ENCODE data around the gene SMIM24. TPM values are rescaled to one million over a fixed set of nuclear protein-coding genes. Genes with fewer than 3 reads are reported as not detected.

SMIM24 gene
- total RNA-seq, 1 donor from 2014 or later, result not detected

DNA sequence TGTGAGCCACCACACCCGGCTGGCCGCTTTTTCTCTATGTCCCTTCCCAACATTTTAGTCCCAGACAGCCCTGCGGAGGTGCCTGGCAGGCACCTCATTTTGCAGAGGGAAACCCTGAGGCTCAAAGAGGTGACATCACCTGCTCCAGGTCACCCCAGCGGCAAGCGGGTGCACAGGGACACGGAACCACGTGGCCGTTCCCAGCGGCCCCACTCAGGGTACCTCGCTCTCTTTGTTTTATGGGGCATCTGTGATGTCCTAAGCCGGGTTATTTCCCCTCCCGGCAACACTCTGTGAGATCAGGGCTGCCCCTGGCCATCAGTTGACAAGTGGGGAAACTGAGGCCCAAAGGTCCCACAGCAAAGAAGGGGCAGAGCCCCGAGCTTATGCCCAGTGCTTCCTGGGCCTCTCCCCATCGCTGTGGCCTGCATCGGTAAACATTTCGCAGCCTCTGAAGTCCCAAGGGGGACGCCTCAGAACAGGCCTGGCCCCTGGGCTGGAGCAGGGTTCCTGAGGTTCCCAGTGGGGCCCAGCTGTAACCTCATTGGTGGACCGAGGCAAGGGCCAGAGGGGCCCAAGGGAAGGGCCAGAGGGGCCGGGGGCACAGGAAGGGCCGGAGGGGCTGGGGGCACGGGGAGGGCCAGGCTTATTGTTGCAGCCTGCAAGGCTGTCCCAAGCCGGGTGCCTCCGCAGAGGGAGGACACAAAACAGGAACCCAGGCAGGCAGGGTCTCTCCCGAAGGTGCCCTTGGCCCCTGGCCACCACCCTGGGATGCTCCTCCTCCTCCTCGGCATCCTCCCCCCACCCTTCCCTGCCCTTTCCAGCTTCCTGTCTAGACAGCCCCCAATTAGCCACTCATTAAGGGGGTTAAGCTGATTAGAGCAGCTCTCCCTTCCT, 39.0 kb downstream of the SMIM24 start:
- Mint-ChIP-seq H3K36me3 (ENCODE audit: low read depth, unreplicated experiment) (no peaks in the 10 kb centered on the region), H3K4me1 (ENCODE audit: unreplicated experiment) (peaks cover 11% of the 10 kb centered on the region), H3K4me3 (ENCODE audit: unreplicated experiment) (no peak overlapping the region), H3K27me3 (ENCODE audit: unreplicated experiment) (peaks cover 4% of the 10 kb centered on the region), H3K27ac (ENCODE audit: unreplicated experiment) (no peak overlapping the region), H3K9me3 (ENCODE audit: unreplicated experiment) (no peaks in the 10 kb centered on the region)
- TF ChIP-seq, protein P1, sequence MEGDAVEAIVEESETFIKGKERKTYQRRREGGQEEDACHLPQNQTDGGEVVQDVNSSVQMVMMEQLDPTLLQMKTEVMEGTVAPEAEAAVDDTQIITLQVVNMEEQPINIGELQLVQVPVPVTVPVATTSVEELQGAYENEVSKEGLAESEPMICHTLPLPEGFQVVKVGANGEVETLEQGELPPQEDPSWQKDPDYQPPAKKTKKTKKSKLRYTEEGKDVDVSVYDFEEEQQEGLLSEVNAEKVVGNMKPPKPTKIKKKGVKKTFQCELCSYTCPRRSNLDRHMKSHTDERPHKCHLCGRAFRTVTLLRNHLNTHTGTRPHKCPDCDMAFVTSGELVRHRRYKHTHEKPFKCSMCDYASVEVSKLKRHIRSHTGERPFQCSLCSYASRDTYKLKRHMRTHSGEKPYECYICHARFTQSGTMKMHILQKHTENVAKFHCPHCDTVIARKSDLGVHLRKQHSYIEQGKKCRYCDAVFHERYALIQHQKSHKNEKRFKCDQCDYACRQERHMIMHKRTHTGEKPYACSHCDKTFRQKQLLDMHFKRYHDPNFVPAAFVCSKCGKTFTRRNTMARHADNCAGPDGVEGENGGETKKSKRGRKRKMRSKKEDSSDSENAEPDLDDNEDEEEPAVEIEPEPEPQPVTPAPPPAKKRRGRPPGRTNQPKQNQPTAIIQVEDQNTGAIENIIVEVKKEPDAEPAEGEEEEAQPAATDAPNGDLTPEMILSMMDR (IDR thresholded peaks at IDR 0.05; ENCODE audit: unreplicated experiment), result no peak
- no peak for DNase-seq (ENCODE audit: low spot score)

DNA sequence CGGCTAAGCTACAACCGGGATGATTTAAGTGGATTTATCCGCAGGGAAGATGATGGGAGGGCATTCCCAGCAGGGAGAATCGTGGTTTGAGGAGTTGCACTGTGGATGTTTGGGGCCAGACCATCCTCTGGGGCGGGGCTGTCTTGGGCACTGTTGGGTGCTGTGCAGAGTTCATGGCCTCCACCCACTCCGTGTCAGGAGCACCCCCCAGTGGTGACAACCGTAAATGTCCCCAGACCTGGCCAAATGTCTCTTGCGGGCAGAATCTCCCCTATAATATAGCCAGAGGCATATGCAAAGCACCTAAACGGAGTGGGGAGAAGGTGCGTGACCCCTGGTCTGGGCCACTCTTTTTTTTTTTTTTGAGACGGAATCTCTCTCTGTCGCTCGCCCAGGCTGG, 40.2 kb downstream of the SMIM24 start:
- Mint-ChIP-seq H3K9me3 (ENCODE audit: unreplicated experiment) (no peaks in the 10 kb centered on the region), H3K4me3 (ENCODE audit: unreplicated experiment) (no peak overlapping the region), H3K27me3 (ENCODE audit: unreplicated experiment) (peaks cover 2% of the 10 kb centered on the region), H3K4me1 (ENCODE audit: unreplicated experiment) (peaks cover 11% of the 10 kb centered on the region), H3K36me3 (ENCODE audit: low read depth, unreplicated experiment) (no peaks in the 10 kb centered on the region), H3K27ac (ENCODE audit: unreplicated experiment) (no peak overlapping the region)
- TF ChIP-seq, protein P1 (IDR thresholded peaks at IDR 0.05; ENCODE audit: unreplicated experiment), result peak; percentile 47
- DNase-seq (ENCODE audit: low spot score), result peak; percentile 62

DNA sequence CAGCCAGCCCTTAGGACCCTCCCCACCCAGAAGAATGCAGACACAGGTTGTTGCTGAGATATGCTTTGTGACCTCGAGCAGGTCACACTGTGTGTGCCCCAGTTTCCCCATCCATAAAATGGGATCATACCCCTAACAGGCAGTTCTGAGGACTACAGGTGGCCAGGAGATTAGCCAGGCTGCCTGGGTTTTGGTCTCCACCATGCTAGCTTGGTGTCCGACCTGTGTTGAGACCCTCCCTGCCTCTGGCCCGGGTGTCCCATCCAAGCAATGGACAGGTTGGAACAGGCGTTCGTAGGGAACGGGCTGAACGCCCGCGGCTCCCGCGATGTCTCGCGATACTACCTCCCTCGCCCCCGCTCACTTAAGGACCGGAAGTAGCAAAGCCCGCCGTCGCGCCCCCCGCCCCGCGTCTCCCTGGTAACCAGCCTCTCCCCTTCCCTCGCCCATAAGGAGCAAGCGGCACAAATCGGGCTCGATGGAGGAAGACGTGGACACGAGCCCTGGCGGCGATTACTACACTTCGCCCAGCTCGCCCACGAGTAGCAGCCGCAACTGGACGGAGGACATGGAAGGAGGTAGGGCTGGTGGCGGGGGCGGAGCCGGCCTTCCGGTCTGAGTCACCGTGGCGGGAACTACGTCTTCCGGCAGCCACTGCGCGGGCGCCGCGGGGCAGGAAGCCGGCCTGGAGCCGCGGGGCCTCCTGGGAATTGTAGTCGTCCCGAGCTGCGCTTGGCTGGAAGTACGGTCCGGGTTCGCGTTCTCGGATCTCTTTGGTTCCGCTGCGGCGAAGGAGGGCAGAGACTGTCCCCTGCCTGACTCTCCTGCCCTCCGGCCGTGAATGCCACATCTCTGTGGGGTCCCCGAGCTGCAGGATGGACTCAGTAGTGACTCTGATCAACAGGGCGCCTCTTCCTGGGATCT, 45.4 kb downstream of the SMIM24 start:
- no peaks in the 10 kb centered on the region for H3K9me3 Mint-ChIP-seq (ENCODE audit: unreplicated experiment)
- H3K4me1 Mint-ChIP-seq (ENCODE audit: unreplicated experiment), result peaks cover 2% of the 10 kb centered on the region
- H3K36me3 Mint-ChIP-seq (ENCODE audit: low read depth, unreplicated experiment), result no peaks in the 10 kb centered on the region
- peak overlapping the region; percentile 99 for H3K27ac Mint-ChIP-seq (ENCODE audit: unreplicated experiment)
- TF ChIP-seq, protein P1 (IDR thresholded peaks at IDR 0.05; ENCODE audit: unreplicated experiment), result no peak
- peak overlapping the region; percentile 96 for H3K4me3 Mint-ChIP-seq (ENCODE audit: unreplicated experiment)
- DNase-seq (ENCODE audit: low spot score), result peak; percentile 96
- H3K27me3 Mint-ChIP-seq (ENCODE audit: unreplicated experiment), result peaks cover 2% of the 10 kb centered on the region

DNA sequence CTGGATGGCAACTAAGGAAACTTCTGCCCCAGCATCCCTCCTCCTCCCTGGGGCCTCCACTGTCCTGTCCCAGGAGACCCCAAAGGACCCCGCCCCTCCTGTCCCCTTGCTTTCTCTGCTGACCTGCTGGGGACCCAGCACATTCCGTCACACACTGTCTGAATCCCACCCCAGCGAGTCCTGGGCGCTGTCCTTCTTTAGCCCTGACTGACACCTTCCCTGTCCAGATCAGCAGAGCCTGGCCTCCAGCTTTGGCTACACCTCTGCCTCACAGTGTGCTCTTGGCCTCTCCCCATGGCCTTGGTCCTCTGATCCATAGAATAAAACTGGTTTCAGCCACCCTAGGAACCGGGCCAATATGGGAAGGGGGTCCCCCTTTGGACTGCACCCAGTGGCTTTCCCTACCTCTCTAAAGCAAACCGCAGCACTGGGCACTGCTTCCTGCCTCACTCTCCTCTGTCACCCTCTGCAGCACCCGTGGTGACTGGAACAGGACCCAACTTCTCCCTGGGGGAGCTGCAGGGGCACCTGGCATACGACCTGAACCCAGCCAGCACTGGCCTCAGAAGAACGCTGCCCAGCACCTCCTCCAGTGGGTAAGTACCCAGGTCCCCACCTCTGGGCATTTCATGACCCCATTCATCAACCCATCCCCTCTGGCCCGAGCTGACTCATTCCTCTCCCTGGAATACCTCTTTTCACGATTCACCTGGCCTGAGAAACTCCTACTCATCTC, 46.4 kb downstream of the SMIM24 start:
- Mint-ChIP-seq H3K27me3 (ENCODE audit: unreplicated experiment) (peaks cover 2% of the 10 kb centered on the region), H3K36me3 (ENCODE audit: low read depth, unreplicated experiment) (no peaks in the 10 kb centered on the region), H3K27ac (ENCODE audit: unreplicated experiment) (peak overlapping the region; percentile 99), H3K4me1 (ENCODE audit: unreplicated experiment) (peaks cover 2% of the 10 kb centered on the region), H3K4me3 (ENCODE audit: unreplicated experiment) (peak overlapping the region; percentile 96), H3K9me3 (ENCODE audit: unreplicated experiment) (no peaks in the 10 kb centered on the region)
- TF ChIP-seq, protein P1 (IDR thresholded peaks at IDR 0.05; ENCODE audit: unreplicated experiment), result no peak
- DNase-seq (ENCODE audit: low spot score), result no peak

All from endothelial cell (in vitro differentiated cells).